Spleen (tissue), 7 donors: ENCODE measurements around the gene ANKRD33.

Experiments
- POLR2AphosphoS5 ChIP-seq, 3 donors: sonication (generic); formaldehyde crosslinking; IDR thresholded peaks; one replicate each; pipeline ENCODE4 v1.5.1; 2017; ENCODE audit warnings: antibody characterized with exemption in 3 of 3
- TF ChIP-seq, protein P1 (sequence below), 11 experiments: fragments of 200-600 bp in 7 of 11; fragments of 450-650 bp in 4 of 11; sonication (generic) in 4 of 11; IDR thresholded peaks in 8 of 11; conservative IDR thresholded peaks in 3 of 11; 1 replicate in 7 of 11; 2 replicates in 4 of 11; pipeline versions ENCODE4 v1.4.0 to v1.8.0; 2016 to 2021; ENCODE audit warnings: antibody characterized with exemption in 11 of 11, inconsistent platforms in 4 of 11, mild to moderate bottlenecking in 1 of 11
- donor health status: DM: no; HTN: no; CAD: no; lungs with moderate emphysema.
- donor health status: DM: no; HTN: no; CAD: no.
- donor health status: DM: no; HTN: no; CAD: no.

DNA sequence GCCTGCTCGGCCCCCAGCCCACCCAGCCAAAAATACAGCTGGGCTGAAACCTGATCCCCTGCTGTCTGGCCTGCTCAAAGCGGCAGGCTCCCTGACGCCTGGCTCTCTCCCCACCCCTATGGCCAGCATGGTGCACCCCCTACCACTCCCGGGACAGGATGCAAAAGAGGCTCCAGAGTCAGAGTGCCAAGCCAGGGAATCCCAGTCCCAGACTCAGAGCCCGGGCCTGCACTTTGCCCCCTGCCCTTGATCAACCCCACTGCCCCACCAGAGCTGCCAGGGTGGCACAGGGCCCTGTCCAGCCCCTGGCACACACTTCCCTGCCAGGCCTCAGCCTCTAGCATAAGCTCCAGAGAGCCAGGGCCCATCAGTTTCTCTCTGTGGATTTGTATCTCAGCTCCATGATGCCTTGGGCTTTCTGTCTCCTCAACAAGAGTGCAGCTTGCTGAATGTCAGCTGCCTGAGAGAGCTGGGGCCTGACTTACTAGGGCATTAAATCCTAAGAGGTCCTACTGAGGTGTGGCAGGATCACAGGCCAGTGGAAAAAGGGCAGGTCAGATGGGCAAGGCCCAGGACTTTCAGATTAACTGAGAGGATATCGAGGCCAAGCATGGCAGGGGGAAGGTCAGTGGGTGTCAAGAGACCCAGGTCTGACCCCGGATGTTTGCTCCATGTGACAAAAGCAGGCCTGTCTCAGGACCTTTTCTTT is 33.3 kb downstream of the ANKRD33 start:
- TF ChIP-seq, protein P1, sequence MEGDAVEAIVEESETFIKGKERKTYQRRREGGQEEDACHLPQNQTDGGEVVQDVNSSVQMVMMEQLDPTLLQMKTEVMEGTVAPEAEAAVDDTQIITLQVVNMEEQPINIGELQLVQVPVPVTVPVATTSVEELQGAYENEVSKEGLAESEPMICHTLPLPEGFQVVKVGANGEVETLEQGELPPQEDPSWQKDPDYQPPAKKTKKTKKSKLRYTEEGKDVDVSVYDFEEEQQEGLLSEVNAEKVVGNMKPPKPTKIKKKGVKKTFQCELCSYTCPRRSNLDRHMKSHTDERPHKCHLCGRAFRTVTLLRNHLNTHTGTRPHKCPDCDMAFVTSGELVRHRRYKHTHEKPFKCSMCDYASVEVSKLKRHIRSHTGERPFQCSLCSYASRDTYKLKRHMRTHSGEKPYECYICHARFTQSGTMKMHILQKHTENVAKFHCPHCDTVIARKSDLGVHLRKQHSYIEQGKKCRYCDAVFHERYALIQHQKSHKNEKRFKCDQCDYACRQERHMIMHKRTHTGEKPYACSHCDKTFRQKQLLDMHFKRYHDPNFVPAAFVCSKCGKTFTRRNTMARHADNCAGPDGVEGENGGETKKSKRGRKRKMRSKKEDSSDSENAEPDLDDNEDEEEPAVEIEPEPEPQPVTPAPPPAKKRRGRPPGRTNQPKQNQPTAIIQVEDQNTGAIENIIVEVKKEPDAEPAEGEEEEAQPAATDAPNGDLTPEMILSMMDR (IDR thresholded peaks at IDR 0.05 in 8 of 11, conservative IDR thresholded peaks at IDR 0.05 in 3 of 11) = no peak
- peak in 1 of 3 donors; percentile 46 for TF ChIP-seq POLR2AphosphoS5 (IDR thresholded peaks at IDR 0.05)
